Measurements from ENCODE around the gene ERBB3.

The ERBB3 gene

DNA sequence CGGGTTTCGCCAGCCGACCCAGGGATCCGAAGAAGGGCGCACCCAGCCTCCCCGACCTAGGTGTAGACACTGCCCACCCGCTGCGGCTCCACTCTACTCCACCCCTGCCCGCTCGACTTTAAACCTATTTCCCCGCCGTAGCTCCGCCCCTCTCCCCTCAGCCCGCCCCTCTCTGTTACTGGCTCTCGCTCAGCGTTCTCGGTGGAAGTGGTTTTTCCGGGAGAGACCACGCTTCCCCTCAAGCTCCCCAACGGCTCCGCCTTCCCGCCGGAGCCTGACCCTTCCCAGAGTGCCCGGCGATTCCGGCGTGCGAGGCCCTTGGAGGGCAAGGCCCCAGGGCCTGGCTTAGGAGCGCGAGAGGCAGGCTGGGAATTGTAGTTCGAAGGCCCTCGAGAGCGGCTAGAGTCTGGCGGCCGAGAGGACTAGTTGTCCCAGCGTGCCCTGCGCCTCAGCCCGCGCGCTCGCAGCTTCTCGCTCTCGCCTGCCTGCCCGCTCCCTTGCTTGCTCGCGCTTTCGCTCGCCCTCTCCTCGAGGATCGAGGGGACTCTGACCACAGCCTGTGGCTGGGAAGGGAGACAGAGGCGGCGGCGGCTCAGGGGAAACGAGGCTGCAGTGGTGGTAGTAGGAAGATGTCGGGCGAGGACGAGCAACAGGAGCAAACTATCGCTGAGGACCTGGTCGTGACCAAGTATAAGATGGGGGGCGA, 24.3 kb downstream of the ERBB3 start, which contains the start of gene PA2G4:
PA2G4 (plus strand) TSS at position 451 of the 706 bp plus-strand sequence; CDS start at position 630, 179 bp downstream.
- Mint-ChIP-seq H3K36me3 (ENCODE audit: low read depth) (peaks cover 30% of the 10 kb centered on the region), H3K4me3 (peak within 1 kb of the TSS; percentile 97), H3K27me3 (ENCODE audit: low read depth, poor library complexity) (no peaks in the 10 kb centered on the region), H3K27ac (peak within 1 kb of the TSS; percentile 99), H3K9me3 (no peaks in the 10 kb centered on the region), H3K4me1 (peaks cover 49% of the 10 kb centered on the region)
- TF ChIP-seq, protein P1, sequence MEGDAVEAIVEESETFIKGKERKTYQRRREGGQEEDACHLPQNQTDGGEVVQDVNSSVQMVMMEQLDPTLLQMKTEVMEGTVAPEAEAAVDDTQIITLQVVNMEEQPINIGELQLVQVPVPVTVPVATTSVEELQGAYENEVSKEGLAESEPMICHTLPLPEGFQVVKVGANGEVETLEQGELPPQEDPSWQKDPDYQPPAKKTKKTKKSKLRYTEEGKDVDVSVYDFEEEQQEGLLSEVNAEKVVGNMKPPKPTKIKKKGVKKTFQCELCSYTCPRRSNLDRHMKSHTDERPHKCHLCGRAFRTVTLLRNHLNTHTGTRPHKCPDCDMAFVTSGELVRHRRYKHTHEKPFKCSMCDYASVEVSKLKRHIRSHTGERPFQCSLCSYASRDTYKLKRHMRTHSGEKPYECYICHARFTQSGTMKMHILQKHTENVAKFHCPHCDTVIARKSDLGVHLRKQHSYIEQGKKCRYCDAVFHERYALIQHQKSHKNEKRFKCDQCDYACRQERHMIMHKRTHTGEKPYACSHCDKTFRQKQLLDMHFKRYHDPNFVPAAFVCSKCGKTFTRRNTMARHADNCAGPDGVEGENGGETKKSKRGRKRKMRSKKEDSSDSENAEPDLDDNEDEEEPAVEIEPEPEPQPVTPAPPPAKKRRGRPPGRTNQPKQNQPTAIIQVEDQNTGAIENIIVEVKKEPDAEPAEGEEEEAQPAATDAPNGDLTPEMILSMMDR (IDR thresholded peaks at IDR 0.05): no peak
- peak; percentile 97 for DNase-seq

DNA sequence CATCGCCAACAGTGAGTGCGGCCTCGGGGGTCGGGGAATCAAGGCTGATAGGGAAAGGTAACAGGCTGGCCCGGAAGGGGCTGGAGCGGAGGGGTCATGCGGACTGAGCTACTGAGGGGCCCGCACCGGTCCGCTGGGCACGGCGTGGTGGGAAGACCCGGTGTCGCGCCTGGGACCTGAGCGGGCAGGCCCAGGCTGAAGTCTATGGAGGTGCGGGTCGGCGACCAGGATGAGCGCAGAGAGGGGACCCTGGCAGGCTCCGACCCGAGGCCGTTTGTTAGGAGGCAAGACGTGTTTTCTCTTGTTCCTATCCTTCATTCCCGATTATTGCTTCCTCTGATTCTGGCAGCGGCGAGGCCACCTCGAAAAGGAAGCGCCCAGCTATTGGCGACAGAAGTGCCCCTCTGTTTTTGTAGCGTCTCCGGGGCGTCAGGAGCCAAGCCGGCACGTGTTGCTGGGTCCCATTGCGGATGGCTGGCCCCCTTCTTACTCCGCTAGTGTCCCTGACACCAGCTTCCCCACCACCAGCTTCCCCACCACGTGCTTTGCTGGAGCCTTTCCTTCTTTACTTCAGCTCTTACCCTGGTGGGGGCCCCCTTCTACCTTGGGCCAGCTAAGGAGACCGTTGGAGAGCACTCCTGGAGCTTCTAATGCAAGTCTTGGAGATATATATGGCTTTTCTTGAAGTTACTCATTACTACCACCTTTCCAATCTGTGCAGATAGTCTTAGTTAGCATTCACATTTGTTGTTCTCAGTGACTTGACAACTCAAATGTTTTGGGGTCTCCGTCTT, 25.0 kb downstream of the ERBB3 start:
- DNase-seq: peak; percentile 55
- TF ChIP-seq, protein P1 (IDR thresholded peaks at IDR 0.05): no peak
- peaks cover 36% of the 10 kb centered on the region for H3K36me3 Mint-ChIP-seq (ENCODE audit: low read depth)
- H3K27me3 Mint-ChIP-seq (ENCODE audit: low read depth, poor library complexity): no peaks in the 10 kb centered on the region
- peak overlapping the region; percentile 97 for H3K4me3 Mint-ChIP-seq
- H3K9me3 Mint-ChIP-seq: no peaks in the 10 kb centered on the region
- peaks cover 49% of the 10 kb centered on the region for H3K4me1 Mint-ChIP-seq
- H3K27ac Mint-ChIP-seq: peak overlapping the region; percentile 97

DNA sequence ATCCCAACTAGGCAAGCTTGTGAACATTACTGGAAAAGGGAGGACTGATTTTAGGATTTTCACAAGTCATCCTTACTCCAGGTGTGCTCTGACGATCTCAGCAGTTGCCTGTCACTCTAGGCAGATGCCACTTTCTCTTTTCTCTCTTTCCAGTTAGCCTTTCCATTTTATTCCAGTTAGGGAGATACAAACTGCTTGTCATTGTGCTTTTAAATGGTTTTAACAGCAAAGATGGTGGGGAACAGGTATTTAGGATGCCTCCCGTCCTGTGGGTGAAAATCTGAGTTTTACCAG, 25.6 kb downstream of the ERBB3 start:
- Mint-ChIP-seq H3K36me3 (ENCODE audit: low read depth) (peaks cover 42% of the 10 kb centered on the region), H3K4me1 (peaks cover 49% of the 10 kb centered on the region)

DNA sequence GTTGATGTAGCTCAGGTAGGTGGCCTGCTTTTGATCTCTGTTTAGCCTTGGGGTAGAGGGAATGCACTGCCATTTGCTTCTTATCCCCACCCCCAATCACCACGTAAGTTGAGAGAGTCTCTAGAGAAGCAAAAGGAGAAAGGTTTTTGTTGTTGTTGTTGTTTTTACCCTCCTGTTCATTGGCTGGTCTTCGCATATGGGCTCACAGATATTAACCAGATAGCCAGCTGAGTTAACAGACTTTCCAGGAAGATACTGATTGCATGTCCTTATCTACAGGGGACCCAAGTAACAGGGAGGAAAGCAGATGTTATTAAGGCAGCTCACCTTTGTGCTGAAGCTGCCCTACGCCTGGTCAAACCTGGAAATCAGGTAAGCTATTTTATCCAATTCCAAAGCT, 27.3 kb downstream of the ERBB3 start:
- peak overlapping the region; percentile 42 for H3K4me3 Mint-ChIP-seq
- peaks cover 55% of the 10 kb centered on the region for H3K36me3 Mint-ChIP-seq (ENCODE audit: low read depth)
- peaks cover 2% of the 10 kb centered on the region for H3K27me3 Mint-ChIP-seq (ENCODE audit: low read depth, poor library complexity)
- no peaks in the 10 kb centered on the region for H3K9me3 Mint-ChIP-seq
- no peak for DNase-seq
- peaks cover 48% of the 10 kb centered on the region for H3K4me1 Mint-ChIP-seq
- TF ChIP-seq, protein P1 (IDR thresholded peaks at IDR 0.05): no peak
- no peak overlapping the region for H3K27ac Mint-ChIP-seq

More for the DNA sequence above, 25.6 kb downstream of the ERBB3 start:
- DNase-seq: no peak
- peaks cover 2% of the 10 kb centered on the region for H3K27me3 Mint-ChIP-seq (ENCODE audit: low read depth, poor library complexity)
- peak overlapping the region; percentile 97 for H3K27ac Mint-ChIP-seq
- no peaks in the 10 kb centered on the region for H3K9me3 Mint-ChIP-seq
- TF ChIP-seq, protein P1 (IDR thresholded peaks at IDR 0.05): no peak
- H3K4me3 Mint-ChIP-seq: peak overlapping the region; percentile 97

DNA sequence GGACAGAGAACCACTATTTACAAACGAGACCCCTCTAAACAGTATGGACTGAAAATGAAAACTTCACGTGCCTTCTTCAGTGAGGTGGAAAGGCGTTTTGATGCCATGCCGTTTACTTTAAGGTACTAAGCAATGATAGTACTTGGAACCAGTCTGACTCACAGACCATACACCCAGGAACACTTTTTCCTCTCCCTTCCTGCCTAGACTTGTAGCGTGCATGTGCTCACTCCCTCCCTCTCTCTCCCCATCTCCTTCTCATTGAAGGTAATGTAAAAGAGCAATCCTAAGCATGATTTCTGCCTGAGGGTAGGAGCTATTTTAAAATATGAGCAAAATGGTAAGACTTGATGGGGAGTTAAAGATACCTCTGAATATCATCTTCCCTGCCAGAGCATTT, 30.6 kb downstream of the ERBB3 start:
- no peak overlapping the region for H3K4me3 Mint-ChIP-seq
- peaks cover 2% of the 10 kb centered on the region for H3K27me3 Mint-ChIP-seq (ENCODE audit: low read depth, poor library complexity)
- TF ChIP-seq, protein P1 (IDR thresholded peaks at IDR 0.05): no peak
- no peaks in the 10 kb centered on the region for H3K9me3 Mint-ChIP-seq
- H3K4me1 Mint-ChIP-seq: peaks cover 18% of the 10 kb centered on the region
- peaks cover 78% of the 10 kb centered on the region for H3K36me3 Mint-ChIP-seq (ENCODE audit: low read depth)
- H3K27ac Mint-ChIP-seq: peak overlapping the region; percentile 77
- no peak for DNase-seq

Measured in nephron progenitor cell (in vitro differentiated cells).